Mesenchymal stem cell (in vitro differentiated cells and primary cell): Measurements from ENCODE around the gene NOM1.
A peak's percentile ranks its signal among the peaks of the same experiment; 100 is the strongest.
"Not testable (repeated sequence)": the region's sequence is repeated elsewhere in the genome, so short reads cannot be mapped to it uniquely, and the experiment has no call there.

Source experiments
- DNase-seq: peaks from one replicate; pipeline ENCODE4 v3.0.0-alpha.2; 2013
- H2AFZ ChIP-seq: one replicate; pipeline ENCODE4 v1.6.1; 2013; ENCODE audit warnings: low read depth, mild to moderate bottlenecking, control low read depth, inconsistent platforms, low read length, moderate library complexity
- H2AK5ac ChIP-seq: 2 replicates; pipeline ENCODE4 v1.6.1; 2013; ENCODE audit warnings: low read length, moderate library complexity, mild to moderate bottlenecking, inconsistent platforms; ENCODE audit not compliant: severe bottlenecking
- H2BK120ac ChIP-seq: one replicate; pipeline ENCODE4 v1.6.1; 2013; ENCODE audit warnings: low read depth, mild to moderate bottlenecking, inconsistent platforms, low read length, moderate library complexity
- H2BK12ac ChIP-seq, 2 experiments: one replicate each; pipeline ENCODE4 v1.6.1; 2013; ENCODE audit warnings: inconsistent platforms in 2 of 2, low read length in 2 of 2, mild to moderate bottlenecking in 2 of 2, moderate library complexity in 2 of 2, control low read depth in 1 of 2
- H2BK15ac ChIP-seq: one replicate; pipeline ENCODE4 v1.6.1; 2013; ENCODE audit warnings: mild to moderate bottlenecking, low read depth, inconsistent platforms; ENCODE audit not compliant: poor library complexity, severe bottlenecking
- H2BK5ac ChIP-seq: 2 replicates; pipeline ENCODE4 v1.6.1; 2013; ENCODE audit warnings: low read depth, mild to moderate bottlenecking, low read length, control low read depth, inconsistent platforms; ENCODE audit not compliant: poor library complexity, severe bottlenecking
- H3K14ac ChIP-seq, 2 experiments: one replicate each; pipeline ENCODE4 v1.6.1; 2013; ENCODE audit warnings: inconsistent platforms in 2 of 2, low read length in 2 of 2, control low read depth in 1 of 2, mild to moderate bottlenecking in 1 of 2, moderate library complexity in 1 of 2
- H3K18ac ChIP-seq, 2 experiments: one replicate each; pipeline ENCODE4 v1.6.1; 2013; ENCODE audit warnings: inconsistent platforms in 2 of 2, low read length in 2 of 2, control low read depth in 1 of 2, low read depth in 1 of 2, mild to moderate bottlenecking in 1 of 2
- H3K23ac ChIP-seq, 2 experiments: one replicate each; pipeline ENCODE4 v1.6.1; 2013; ENCODE audit warnings: inconsistent platforms in 2 of 2, low read length in 2 of 2, mild to moderate bottlenecking in 2 of 2, moderate library complexity in 2 of 2, control low read depth in 1 of 2
- H3K27ac ChIP-seq: 2 replicates; pipeline ENCODE4 v1.5.1; 2013; ENCODE audit warnings: mild to moderate bottlenecking, moderate library complexity, low read length, control low read depth, inconsistent platforms; ENCODE audit not compliant: poor library complexity, severe bottlenecking
- H3K27me3 ChIP-seq, 2 experiments: 2 replicates each; pipeline versions ENCODE4 v1.6.1 to v1.7.0; 2013; ENCODE audit warnings: low read length in 2 of 2, mild to moderate bottlenecking in 2 of 2, moderate library complexity in 2 of 2, control low read depth in 1 of 2, inconsistent platforms in 1 of 2; ENCODE audit not compliant: control insufficient read depth in 1 of 2, insufficient read depth in 1 of 2
- H3K36me3 ChIP-seq, 2 experiments: 2 replicates each; pipeline versions ENCODE4 v1.6.1 to v1.7.0; 2013; ENCODE audit warnings: low read length in 2 of 2, control low read depth in 1 of 2, inconsistent platforms in 1 of 2, low read depth in 1 of 2, mild to moderate bottlenecking in 1 of 2; ENCODE audit not compliant: insufficient read depth in 2 of 2, control insufficient read depth in 1 of 2
- H3K4ac ChIP-seq, 2 experiments: one replicate each; pipeline ENCODE4 v1.6.1; 2013; ENCODE audit warnings: inconsistent platforms in 2 of 2, low read length in 2 of 2, mild to moderate bottlenecking in 2 of 2, moderate library complexity in 2 of 2, control low read depth in 1 of 2, low read depth in 1 of 2
- H3K4me1 ChIP-seq: 2 replicates; pipeline ENCODE4 v1.6.1; 2013; ENCODE audit warnings: low read depth, low read length, control low read depth; ENCODE audit not compliant: control insufficient read depth, insufficient read depth
- H3K4me2 ChIP-seq: 2 replicates; pipeline ENCODE4 v1.6.1; 2013; ENCODE audit warnings: low read length, mild to moderate bottlenecking, inconsistent platforms; ENCODE audit not compliant: poor library complexity, severe bottlenecking
- H3K4me3 ChIP-seq, 2 experiments: 2 replicates each; pipeline versions ENCODE4 v1.5.1 to v1.7.0; 2013; ENCODE audit warnings: low read length in 2 of 2, mild to moderate bottlenecking in 2 of 2, control low read depth in 1 of 2, low read depth in 1 of 2; ENCODE audit not compliant: insufficient read depth in 1 of 2
- H3K79me1 ChIP-seq: replicated peaks from 2 replicates; pipeline ENCODE4 v1.6.1; 2013; ENCODE audit warnings: mild to moderate bottlenecking, control low read depth, low read length, inconsistent platforms; ENCODE audit not compliant: poor library complexity, severe bottlenecking
- H3K9ac ChIP-seq: 2 replicates; pipeline ENCODE4 v1.7.0; 2013; ENCODE audit warnings: mild to moderate bottlenecking, low read length, moderate library complexity
- H3K9me3 ChIP-seq: 2 replicates; pipeline ENCODE4 v1.7.0; 2013; ENCODE audit warnings: mild to moderate bottlenecking, low read length; ENCODE audit not compliant: control insufficient read depth
- H4K8ac ChIP-seq: one replicate; pipeline ENCODE4 v1.6.1; 2013; ENCODE audit warnings: inconsistent platforms, mild to moderate bottlenecking, low read length, moderate library complexity
- H4K91ac ChIP-seq: one replicate; pipeline ENCODE4 v1.6.1; 2013; ENCODE audit warnings: mild to moderate bottlenecking, low read length, inconsistent platforms
- WGBS: methylation state at CpG from one replicate; pipeline ENCODE4 v1.1.7; 2013; ENCODE audit warnings: mixed read lengths; 5-methylcytosine and 5-hydroxymethylcytosine counted together

Gene NOM1

DNA sequence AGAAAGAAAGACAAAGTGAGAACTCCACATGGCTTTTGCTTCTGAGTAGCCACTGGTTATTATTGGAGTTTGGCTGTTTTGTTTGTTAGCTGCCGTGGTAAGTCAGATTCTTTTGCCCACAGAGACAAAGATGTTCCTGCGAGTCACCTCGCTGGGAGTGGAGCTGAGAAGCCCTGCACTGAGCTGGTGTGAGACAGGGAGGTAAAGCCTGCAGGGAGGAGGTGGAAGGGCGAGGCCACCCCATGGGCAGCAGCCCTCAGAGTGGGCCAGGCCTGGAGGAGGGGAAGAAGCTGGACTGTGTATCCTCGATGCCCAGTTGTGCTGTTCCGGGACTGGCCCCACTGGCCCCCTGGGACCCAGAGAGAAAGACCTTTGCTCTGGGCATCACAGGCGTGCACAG, 14.3 kb upstream of the NOM1 start:
- Histone ChIP-seq H3K9ac (no peak overlapping the region), H3K18ac (no peak overlapping the region), H3K4me3 (no peak overlapping the region), H4K91ac (no peak overlapping the region), H2AK5ac (no peak overlapping the region), H3K4me2 (no peak overlapping the region), H3K27ac (no peak overlapping the region), H3K23ac (no peak overlapping the region), H3K9me3 (no peaks in the 10 kb centered on the region), H3K14ac (no peak overlapping the region), H3K36me3 (no peaks in the 10 kb centered on the region), H2BK15ac (no peak overlapping the region), H2BK12ac (no peak overlapping the region), H3K79me1 (no peaks in the 10 kb centered on the region), H2AFZ (no peak overlapping the region), H4K8ac (no peak overlapping the region), H2BK120ac (no peak overlapping the region), H3K4me1 (peaks cover 3% of the 10 kb centered on the region), H2BK5ac (no peak overlapping the region), H3K4ac (no peak overlapping the region), H3K27me3 (peaks cover 3 to 13% of the 10 kb centered on the region in 2 experiments)
- DNase-seq: no peak
- whole genome bisulfite sequencing: 80% methylated on average over 7 of the region's 7 CpGs

GRCh38 chr7:156936766-156937165, 12.7 kb upstream of the NOM1 start:
- H3K18ac ChIP-seq, H3K23ac ChIP-seq, H3K36me3 ChIP-seq, H3K4me1 ChIP-seq, H3K79me1 ChIP-seq, DNase-seq, H4K91ac ChIP-seq, H4K8ac ChIP-seq, H3K4me3 ChIP-seq, H2BK15ac ChIP-seq, H3K4me2 ChIP-seq, H2AFZ ChIP-seq, H3K9ac ChIP-seq, H2BK5ac ChIP-seq, H3K4ac ChIP-seq, H2AK5ac ChIP-seq, H3K14ac ChIP-seq, H3K9me3 ChIP-seq, H2BK120ac ChIP-seq, H3K27ac ChIP-seq, H3K27me3 ChIP-seq, H2BK12ac ChIP-seq: not testable (repeated sequence)
- WGBS: 85% methylated on average over 3 of the region's 3 CpGs

- Histone ChIP-seq H3K4me1 (no peaks in the 10 kb centered on the region), H2BK5ac (no peak overlapping the region), H3K14ac (no peak overlapping the region), H4K8ac (no peak overlapping the region), H3K36me3 (no peaks in the 10 kb centered on the region), H3K4me2 (no peak overlapping the region), H3K27me3 (peaks cover 26 to 31% of the 10 kb centered on the region in 2 experiments), H3K9ac (no peak overlapping the region), H2AK5ac (no peak overlapping the region), H4K91ac (no peak overlapping the region), H2BK15ac (no peak overlapping the region), H3K9me3 (no peaks in the 10 kb centered on the region), H2BK120ac (no peak overlapping the region), H3K23ac (no peak overlapping the region), H2AFZ (no peak overlapping the region), H3K4me3 (no peak overlapping the region), H2BK12ac (no peak overlapping the region), H3K79me1 (no peaks in the 10 kb centered on the region), H3K18ac (no peak overlapping the region), H3K27ac (no peak overlapping the region), H3K4ac (no peak overlapping the region)
- 95% methylated on average over 57 of the region's 57 CpGs for WGBS
- no peak for DNase-seq
Measured at GRCh38 chr7:156940421-156941122, 8.9 kb upstream of the NOM1 start.

- no peak overlapping the region for H3K9ac ChIP-seq
- no peak overlapping the region for H2BK12ac ChIP-seq
- H3K14ac ChIP-seq: no peak overlapping the region
- peaks cover 26 to 31% of the 10 kb centered on the region in 2 experiments for H3K27me3 ChIP-seq
- no peaks in the 10 kb centered on the region for H3K4me1 ChIP-seq
- no peak overlapping the region for H3K4me2 ChIP-seq
- H3K4me3 ChIP-seq: peak overlapping the region in 1 of 2 experiments; percentile 14
- no peak overlapping the region for H3K18ac ChIP-seq
- H2AK5ac ChIP-seq: no peak overlapping the region
- no peak for DNase-seq
- H2BK15ac ChIP-seq: no peak overlapping the region
- H2BK120ac ChIP-seq: no peak overlapping the region
- H3K27ac ChIP-seq: no peak overlapping the region
- no peak overlapping the region for H3K4ac ChIP-seq
- no peaks in the 10 kb centered on the region for H3K36me3 ChIP-seq
- H4K91ac ChIP-seq: peak overlapping the region; percentile 80
- no peaks in the 10 kb centered on the region for H3K9me3 ChIP-seq
- H2BK5ac ChIP-seq: no peak overlapping the region
- no peak overlapping the region for H2AFZ ChIP-seq
- H3K23ac ChIP-seq: no peak overlapping the region
- WGBS: 98% methylated on average over 92 of the region's 92 CpGs
- no peaks in the 10 kb centered on the region for H3K79me1 ChIP-seq
- no peak overlapping the region for H4K8ac ChIP-seq
Measured at GRCh38 chr7:156941393-156942182, 7.9 kb upstream of the NOM1 start.
